DMS53 treated with DMSO at 0.1 percent for 48 hours (cell line): ENCODE results near the gene MRPL20.
A peak's percentile ranks its signal among the peaks of the same experiment; 100 is the strongest.

Source experiments
- DNase-seq: peaks from one replicate; lab custom pipeline; 2025; ENCODE audit not compliant: unreplicated experiment; lab: John Stamatoyannopoulos, UW

The MRPL20 gene

DNA sequence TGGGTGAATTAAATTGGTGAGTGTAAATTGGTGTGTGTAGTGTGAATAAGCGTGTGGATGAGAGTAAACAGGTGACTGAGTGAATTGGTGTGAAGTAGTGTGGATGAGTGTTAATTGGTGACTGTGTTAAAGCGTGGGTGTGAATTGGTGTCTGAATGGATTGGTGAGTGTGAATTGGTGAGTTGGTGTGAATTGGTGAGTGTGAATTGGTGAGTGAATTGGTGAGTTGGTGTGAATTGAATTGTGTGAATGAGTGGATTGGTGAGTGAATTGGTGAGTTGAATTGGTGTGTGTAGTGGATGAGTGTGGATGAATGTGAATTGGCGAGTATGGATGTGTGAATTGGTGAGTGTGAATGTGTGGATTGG is 40.4 kb downstream of the MRPL20 start:
- DNase-seq = no peak

DNA sequence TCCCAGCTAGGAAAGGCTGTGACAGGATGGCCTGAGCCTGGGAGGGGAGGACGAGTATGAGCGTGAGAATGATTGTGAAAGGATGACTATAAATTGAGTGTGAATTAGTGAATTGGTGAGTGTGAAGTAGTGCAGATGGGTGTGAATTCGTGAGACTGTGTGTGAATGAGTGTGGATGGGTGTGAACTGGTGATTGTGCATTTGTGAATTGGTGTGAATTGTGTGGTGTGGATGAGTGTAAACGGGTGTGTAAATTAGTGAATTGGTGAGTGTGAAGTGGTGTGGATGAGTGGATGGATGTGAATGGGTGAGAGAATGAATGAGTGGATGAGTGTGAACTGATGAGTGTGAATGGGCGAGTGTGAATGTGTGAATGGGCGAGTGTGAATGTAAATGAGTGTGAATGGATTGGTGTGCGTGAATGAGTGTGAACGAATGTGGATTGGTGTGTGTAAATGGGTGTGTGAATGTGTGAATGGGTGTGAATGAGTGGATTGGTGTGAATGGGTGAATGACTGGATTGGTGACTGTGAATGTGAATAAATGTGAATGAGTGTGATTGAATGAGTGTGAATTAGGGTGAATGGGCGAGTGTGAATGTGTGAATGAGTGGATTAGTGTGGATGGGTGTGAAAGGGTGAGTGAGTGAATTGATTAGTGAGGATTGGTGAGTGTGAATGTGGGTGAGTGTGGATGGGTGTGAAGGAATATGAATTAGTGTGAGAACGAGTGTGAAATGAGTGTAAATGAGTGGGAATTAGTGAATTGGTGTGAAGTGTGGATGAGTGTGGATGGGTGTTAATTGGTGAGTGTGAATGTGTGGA is 41.0 kb downstream of the MRPL20 start:
- no peak for DNase-seq

- no peak for DNase-seq
Observed at GRCh38 chr1:1364266-1364665, 42.8 kb downstream of the MRPL20 start.

DNA sequence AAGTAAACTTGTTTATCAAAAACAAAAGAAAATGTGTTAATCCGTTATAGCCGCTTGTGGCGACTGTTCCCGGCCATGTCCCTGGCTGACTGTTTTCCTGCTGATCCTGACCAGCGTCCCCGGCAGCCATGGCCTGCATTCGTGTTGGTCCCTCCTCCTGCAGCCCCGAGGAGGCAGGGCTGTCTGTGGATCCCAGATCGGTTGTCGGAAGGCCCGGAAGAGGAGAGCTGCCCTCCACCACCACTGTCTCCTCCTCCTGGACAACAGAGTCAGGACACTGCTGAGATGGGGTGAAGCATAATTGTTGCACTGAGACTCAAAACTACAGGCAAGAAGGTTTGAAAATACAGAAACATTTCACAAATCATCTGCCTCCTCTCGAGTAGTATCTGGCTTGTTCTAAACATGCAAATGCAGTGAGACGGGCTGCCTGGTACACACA is 45.1 kb downstream of the MRPL20 start:
- DNase-seq = no peak

- no peak for DNase-seq
Observed at GRCh38 chr1:1361233-1361981, 45.7 kb downstream of the MRPL20 start.

GRCh38 chr1:1360506-1361169 is 46.5 kb downstream of the MRPL20 start:
- no peak for DNase-seq

DNA sequence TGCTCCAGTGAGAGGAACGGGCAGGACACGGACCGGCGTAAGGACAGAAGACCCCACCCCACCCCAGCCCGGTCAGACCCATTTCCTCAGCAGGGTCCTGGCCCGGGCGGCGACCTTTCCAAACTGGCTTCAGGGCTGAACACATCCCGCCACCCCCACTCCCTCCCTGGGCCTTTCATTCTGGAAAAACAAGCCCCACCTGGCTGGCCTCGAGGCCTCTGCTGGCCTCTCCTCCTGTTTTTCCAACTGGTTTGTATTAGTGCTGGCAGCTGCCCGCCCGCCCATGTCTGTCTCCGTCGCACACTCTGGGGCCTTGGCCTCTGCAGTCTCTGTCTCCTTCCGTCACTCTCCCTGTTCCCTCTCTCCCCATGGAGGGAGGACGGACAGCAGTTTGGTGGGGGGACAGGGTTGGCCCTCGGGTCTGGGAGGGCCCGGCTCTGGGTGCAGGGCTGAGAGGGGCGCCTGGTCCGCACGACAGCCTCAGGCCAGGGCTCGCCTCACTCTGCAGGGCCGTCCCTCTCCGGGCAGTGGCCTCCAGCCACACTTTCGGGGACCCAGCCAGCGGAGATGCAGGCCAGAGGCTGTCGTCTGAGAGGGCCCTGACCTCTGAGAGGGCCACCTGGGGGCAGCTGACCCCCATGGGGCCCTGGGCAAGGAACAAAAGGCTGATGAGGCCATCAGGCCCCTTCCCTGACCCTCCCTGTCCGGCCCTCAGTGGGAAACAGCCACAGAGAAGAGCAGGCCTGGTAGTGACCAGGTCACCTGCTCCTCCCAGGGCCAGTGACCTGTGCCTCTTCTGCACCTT is 47.2 kb downstream of the MRPL20 start:
- DNase-seq = no peak

- DNase-seq = no peak
Observed at GRCh38 chr1:1359308-1359663, 47.8 kb downstream of the MRPL20 start.

DNA sequence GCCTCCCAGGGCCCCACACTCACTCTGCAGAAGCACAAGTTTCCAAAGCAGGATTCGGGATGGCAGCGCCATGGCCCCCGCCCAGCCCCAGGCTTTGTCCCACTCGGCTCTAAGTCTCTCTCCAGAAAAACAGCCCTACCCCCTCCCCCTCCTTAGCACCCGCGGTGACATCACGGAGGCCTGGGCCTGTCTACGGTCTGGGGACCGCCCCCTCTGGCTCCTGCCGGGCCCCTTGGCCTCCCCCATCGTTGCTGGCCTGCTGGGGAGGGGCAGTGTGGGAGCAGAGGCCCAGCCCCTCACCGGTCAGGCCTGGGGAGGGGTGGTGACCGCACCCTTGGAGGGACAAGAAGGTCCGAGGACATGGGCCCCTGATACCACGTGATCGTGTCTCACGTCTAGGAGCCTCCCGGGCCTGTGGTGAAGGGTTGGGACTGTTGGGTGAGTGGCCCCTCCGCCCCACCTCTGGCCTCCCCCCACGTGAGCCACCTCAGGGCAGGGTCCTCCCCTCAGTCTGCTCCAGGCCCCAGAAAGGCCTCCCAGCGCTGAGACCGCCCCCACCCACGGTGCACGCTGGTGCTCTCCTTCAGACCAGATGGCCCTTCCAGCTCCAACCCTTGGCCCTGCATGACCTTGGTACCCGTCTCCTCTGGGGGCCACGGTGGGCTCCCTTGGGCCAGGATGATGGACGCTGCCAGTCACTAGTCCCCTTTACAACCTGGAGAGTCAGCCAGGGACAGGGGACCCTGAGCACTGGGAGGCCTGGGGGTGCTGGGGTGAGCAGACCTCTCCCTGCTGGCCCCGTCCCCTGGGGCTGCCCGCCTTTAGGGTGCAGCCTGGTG is 48.4 kb downstream of the MRPL20 start, which contains the start of gene MXRA8:
Gene MXRA8 (minus strand): TSS at position 123 of the 839 bp plus-strand sequence. CDS start 51 bp downstream, at position 72.
- no peak for DNase-seq

GRCh38 chr1:1357871-1358432 is 49.1 kb downstream of the MRPL20 start:
- no peak for DNase-seq

DNA sequence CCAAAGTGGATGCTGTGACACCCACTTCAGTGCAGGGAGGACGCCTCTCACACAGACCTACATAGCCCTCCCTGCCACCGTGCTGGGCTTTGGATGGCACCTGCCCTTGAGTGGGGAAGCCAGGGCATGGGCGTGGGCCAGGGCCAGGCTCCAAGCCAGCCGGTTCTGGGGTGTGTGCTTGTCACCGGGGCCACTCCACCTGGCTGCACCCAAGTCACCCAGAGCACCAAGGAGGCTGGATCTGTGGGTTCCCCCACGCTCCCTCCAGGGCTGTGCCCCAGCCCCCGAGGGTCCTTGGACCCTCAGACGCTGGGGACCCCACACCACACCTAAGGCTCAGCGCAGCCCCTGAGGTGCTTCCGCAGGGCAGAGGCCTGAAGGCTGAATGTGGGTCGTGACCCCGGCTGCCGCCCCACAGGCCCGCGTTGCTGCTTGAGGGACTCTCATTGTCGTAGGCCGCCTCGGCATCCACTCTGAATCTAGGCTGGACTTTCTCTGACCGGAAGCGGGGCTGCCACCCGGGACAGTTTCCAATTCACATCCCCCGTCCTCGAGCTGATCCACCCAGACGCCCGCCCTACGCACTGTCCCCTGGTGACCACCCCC is 50.2 kb downstream of the MRPL20 start:
- DNase-seq = no peak

- no peak for DNase-seq
Observed at GRCh38 chr1:1356166-1356795, 50.8 kb downstream of the MRPL20 start.

DNA sequence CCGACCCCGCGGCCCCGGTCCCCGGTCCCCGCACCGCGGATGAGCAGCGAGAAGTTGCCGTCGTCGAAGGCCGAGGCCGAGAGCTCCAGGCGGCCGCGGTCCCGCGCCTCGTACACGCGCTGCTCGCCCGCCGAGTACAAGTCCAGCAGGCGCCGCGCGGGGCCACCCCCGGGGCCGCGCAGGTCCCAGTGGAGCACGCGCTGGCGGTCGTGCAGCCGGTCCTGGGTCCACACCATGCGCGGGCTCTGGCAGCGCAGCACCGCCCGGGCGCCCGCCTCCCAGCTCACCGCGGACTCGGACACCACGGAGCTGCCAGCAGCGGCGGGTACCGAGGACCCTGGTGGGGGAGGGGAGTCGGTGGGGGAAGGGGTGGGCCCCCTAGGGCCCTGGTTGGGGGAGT is 51.7 kb downstream of the MRPL20 start:
- DNase-seq = peak; percentile 43

GRCh38 chr1:1354271-1355247 is 52.5 kb downstream of the MRPL20 start:
- DNase-seq = no peak

DNA sequence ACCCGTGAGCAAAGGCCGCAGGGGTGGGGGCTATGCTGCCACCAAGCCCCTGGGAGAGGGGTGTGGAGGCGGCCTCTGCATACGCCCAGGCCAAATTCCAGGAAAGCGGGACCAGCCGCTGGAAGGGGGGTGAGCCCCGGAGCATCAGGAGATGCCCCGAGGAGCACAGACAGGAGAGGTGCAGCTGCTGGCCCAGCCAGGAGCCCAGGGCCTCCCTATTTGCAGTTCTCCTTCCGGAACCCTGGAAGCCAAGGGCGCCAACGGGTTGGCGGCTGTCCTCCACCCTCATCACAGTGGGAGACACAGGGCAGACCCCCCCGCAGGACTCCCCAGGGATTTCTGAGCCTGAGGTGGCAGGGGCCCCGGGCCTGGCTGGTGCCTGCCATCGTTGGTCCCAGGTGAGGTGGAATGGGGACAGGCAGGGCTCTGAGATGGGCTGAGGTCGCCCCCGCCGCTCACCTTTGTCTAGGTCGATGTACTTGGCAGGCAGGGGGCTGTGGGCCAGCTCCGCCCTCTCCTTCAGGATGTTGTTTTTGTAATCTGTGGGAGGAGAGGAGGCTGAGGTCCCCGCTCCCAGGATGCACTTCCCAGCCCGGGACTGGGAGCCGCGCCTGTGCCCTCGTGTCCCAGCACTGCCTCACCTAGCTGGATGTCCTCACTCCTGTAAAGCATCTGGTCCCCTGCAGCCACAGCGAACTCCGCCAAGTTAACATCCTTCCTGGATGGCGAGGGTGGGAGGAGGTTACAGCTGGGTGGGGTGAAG is 53.5 kb downstream of the MRPL20 start:
- no peak for DNase-seq

DNA sequence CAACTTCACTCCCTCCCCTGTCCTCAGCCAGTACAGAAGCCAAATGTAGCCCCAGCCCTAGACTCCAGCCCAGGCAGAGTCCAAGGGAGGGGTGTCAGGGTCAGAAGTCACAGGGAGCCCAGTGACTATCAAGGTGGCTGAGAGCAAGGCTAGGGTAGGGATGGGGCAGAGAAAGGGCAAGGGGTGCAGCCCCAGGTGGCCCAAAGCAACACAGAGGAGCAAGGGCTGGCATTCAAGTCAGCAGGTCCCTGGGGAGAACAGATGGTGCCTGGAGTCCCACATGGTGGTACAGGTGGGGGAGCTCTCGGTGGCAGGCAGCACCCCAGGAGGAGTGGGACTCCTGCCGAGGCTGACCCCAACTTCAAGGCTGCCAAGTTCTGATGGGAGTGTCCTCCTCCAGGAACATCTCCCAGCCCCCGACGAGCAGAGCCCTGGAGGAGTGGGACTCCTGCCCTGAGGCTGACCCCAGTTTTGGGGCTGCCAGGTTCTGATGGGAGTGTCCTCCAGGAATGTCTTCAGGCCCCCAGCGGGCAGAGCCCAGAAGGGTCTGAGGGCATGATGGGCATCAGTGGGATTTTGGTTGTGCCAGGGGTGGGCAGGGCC is 54.2 kb downstream of the MRPL20 start:
- DNase-seq = no peak
